Measurements from ENCODE around the gene KLF3. TPM values are rescaled to one million over a fixed set of nuclear protein-coding genes. Genes with fewer than 3 reads are reported as not detected.

The KLF3 gene
- total RNA-seq, 1 experiment from 2014 or later, result 37.5 TPM

DNA sequence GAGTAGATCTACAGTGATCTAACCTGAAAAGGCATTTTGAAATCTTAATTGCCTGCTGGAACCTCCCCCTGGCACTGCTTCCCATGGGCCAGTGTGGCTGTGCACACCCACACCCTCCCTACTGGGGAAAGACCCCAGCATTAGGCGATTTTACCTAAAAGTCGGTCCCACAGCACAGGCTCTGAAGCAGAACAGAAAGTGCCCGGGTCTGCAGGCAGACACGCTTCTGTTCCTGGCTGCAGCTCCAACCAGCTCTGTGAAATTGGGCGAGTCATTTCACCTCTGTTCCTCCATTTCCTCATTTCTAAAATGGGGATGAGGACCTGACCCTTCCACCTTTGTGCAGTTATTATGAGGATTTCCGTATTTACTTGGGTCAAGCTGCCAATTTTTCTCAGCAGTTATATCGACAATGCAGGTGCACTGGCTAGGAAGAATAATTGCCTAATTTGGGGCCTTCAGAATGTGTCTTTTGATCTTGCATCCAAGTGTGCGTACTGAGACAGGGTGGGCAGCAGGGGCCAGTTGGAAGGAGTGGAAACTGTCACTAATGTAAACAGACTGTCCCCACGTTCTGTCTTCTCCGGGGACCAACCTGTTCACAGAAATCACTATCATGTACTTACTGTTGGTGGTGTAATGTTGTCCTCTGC is 7.1 kb downstream of the KLF3 start:
- peaks cover 85% of the 10 kb centered on the region for H3F3A ChIP-seq (ENCODE audit: insufficient read depth, low read depth)
- H3K4me1 ChIP-seq (replicated peaks; ENCODE audit: insufficient read depth), result peaks cover 93% of the 10 kb centered on the region
- peak in 1 of 2 experiments; percentile 65 for DNase-seq
- no peaks in the 10 kb centered on the region for H3K9me2 ChIP-seq (ENCODE audit: insufficient read depth)
- H2AFZ ChIP-seq, result no peak overlapping the region
- TF ChIP-seq, protein P1, sequence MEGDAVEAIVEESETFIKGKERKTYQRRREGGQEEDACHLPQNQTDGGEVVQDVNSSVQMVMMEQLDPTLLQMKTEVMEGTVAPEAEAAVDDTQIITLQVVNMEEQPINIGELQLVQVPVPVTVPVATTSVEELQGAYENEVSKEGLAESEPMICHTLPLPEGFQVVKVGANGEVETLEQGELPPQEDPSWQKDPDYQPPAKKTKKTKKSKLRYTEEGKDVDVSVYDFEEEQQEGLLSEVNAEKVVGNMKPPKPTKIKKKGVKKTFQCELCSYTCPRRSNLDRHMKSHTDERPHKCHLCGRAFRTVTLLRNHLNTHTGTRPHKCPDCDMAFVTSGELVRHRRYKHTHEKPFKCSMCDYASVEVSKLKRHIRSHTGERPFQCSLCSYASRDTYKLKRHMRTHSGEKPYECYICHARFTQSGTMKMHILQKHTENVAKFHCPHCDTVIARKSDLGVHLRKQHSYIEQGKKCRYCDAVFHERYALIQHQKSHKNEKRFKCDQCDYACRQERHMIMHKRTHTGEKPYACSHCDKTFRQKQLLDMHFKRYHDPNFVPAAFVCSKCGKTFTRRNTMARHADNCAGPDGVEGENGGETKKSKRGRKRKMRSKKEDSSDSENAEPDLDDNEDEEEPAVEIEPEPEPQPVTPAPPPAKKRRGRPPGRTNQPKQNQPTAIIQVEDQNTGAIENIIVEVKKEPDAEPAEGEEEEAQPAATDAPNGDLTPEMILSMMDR (conservative IDR thresholded peaks at IDR 0.05), result no peak
- no peak for TF ChIP-seq EZH2 (IDR thresholded peaks at IDR 0.05; ENCODE audit: low read depth)
- peaks cover 23% of the 10 kb centered on the region; the same call in 1 of the 2 replicates for H3K36me3 ChIP-seq (ENCODE audit: low read depth)
- peak overlapping the region; percentile 34 for H3K4me3 ChIP-seq
- ChIA-PET POLR2A (ENCODE audit: unreplicated experiment) (interaction anchor here (0.5 to 0.6 kb wide), 2 partner anchors 11 to 592 kb away, joined by 3 to 11 read pairs; no protein-coding TSS in a partner anchor), CTCF (no interaction called here)
- peaks cover 21% of the 10 kb centered on the region for H4K20me1 ChIP-seq (ENCODE audit: insufficient read depth)
- H3K79me2 ChIP-seq (ENCODE audit: low read depth), result peaks cover 100% of the 10 kb centered on the region
- peak overlapping the region; percentile 74 for H3K27ac ChIP-seq
- intact Hi-C loops (cut with micrococcal nuclease; ENCODE audit: unreplicated experiment), result loop anchor here (5.0 kb wide), 1 partner anchor 299 kb away; no protein-coding TSS in a partner anchor
- H3K4me2 ChIP-seq, result peak overlapping the region; percentile 72
- no TSS peak for BruUV-seq (replicated peaks)
- H3K27me3 ChIP-seq (ENCODE audit: insufficient read depth, low read depth), result no peaks in the 10 kb centered on the region
- no peaks in the 10 kb centered on the region for H3K9me3 ChIP-seq (ENCODE audit: insufficient read depth, low read depth)

DNA sequence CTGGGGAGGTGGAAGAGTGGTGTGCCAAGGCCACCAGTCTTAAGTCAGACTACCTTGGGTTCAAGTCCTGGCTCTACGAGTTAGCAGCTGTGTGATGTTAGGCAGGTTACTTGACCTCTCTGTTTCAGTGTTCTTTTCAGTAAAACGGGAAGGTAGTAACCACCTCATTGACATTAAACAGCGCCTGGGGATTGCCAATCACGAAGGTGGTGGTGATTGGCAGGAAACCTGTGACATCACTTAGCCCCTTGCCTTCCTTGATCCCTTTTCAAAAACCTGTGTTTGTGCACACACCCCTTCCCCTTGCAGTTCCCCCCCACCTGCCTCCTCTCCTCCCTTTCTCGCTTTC is 7.6 kb downstream of the KLF3 start:
- H3K4me2 ChIP-seq, result peak overlapping the region; percentile 72
- peaks cover 18% of the 10 kb centered on the region; the same call in 1 of the 2 replicates for H3K36me3 ChIP-seq (ENCODE audit: low read depth)
- H2AFZ ChIP-seq, result no peak overlapping the region
- H3K79me2 ChIP-seq (ENCODE audit: low read depth), result peaks cover 100% of the 10 kb centered on the region
- intact Hi-C loops (cut with micrococcal nuclease; ENCODE audit: unreplicated experiment), result loop anchor here (5.0 kb wide), 1 partner anchor 299 kb away; no protein-coding TSS in a partner anchor
- peaks cover 80% of the 10 kb centered on the region for H3F3A ChIP-seq (ENCODE audit: insufficient read depth, low read depth)
- H4K20me1 ChIP-seq (ENCODE audit: insufficient read depth), result peaks cover 23% of the 10 kb centered on the region
- H3K9me3 ChIP-seq (ENCODE audit: insufficient read depth, low read depth), result no peaks in the 10 kb centered on the region
- H3K9me2 ChIP-seq (ENCODE audit: insufficient read depth), result no peaks in the 10 kb centered on the region
- no peak for DNase-seq
- TF ChIP-seq, protein P1 (conservative IDR thresholded peaks at IDR 0.05), result no peak
- TF ChIP-seq EZH2 (IDR thresholded peaks at IDR 0.05; ENCODE audit: low read depth), result no peak
- ChIA-PET POLR2A (ENCODE audit: unreplicated experiment) (interaction anchor here (0.5 kb wide), 1 partner anchor 11 kb away, joined by 11 read pairs; no protein-coding TSS in a partner anchor), CTCF (no interaction called here)
- BruUV-seq (replicated peaks), result no TSS peak
- no peaks in the 10 kb centered on the region for H3K27me3 ChIP-seq (ENCODE audit: insufficient read depth, low read depth)
- peaks cover 89% of the 10 kb centered on the region for H3K4me1 ChIP-seq (replicated peaks; ENCODE audit: insufficient read depth)
- H3K4me3 ChIP-seq, result peak overlapping the region; percentile 34; the same call in 1 of the 2 replicates
- peak overlapping the region; percentile 74 for H3K27ac ChIP-seq

GRCh38 chr4:38672074-38672396 is 8.0 kb downstream of the KLF3 start:
- Histone ChIP-seq H3K27me3 (ENCODE audit: insufficient read depth, low read depth) (no peaks in the 10 kb centered on the region), H3K4me2 (peak overlapping the region; percentile 72), H3K79me2 (ENCODE audit: low read depth) (peaks cover 100% of the 10 kb centered on the region), H3K9me2 (ENCODE audit: insufficient read depth) (no peaks in the 10 kb centered on the region), H3K4me1 (replicated peaks; ENCODE audit: insufficient read depth) (peaks cover 89% of the 10 kb centered on the region), H3K27ac (peak overlapping the region; percentile 74), H3K4me3 (peak overlapping the region; percentile 35; the same call in 1 of the 2 replicates), H3K36me3 (ENCODE audit: low read depth) (peaks cover 17% of the 10 kb centered on the region; the same call in 1 of the 2 replicates), H2AFZ (no peak overlapping the region), H4K20me1 (ENCODE audit: insufficient read depth) (peaks cover 28% of the 10 kb centered on the region), H3F3A (ENCODE audit: insufficient read depth, low read depth) (peaks cover 76% of the 10 kb centered on the region), H3K9me3 (ENCODE audit: insufficient read depth, low read depth) (no peaks in the 10 kb centered on the region)
- BruUV-seq (replicated peaks), result no TSS peak
- TF ChIP-seq, protein P1 (conservative IDR thresholded peaks at IDR 0.05), result no peak
- TF ChIP-seq EZH2 (IDR thresholded peaks at IDR 0.05; ENCODE audit: low read depth), result no peak
- intact Hi-C loops (cut with micrococcal nuclease; ENCODE audit: unreplicated experiment), result loop anchor here (2.0 to 5.0 kb wide), 3 partner anchors 300 to 441 kb away; no protein-coding TSS in a partner anchor
- ChIA-PET POLR2A (ENCODE audit: unreplicated experiment) (no interaction called here), CTCF (no interaction called here)
- no peak for DNase-seq

All from PC-9 (cell line).